ENCODE measurements around the gene PLCB4.

PLCB4 gene

GRCh38 chr20:9329355-9330101, 260.6 kb downstream of the PLCB4 start:
- Histone ChIP-seq H2AFZ (ENCODE audit: low read depth, low read length) (no peak overlapping the region), H3K9ac (ENCODE audit: low read length) (no peak overlapping the region), H4K91ac (ENCODE audit: low read length) (no peak overlapping the region), H3K4ac (ENCODE audit: low read depth in 1 of 2, low read length in 2 of 2) (no peak overlapping the region), H3K36me3 (ENCODE audit: control insufficient read depth in 1 of 2, insufficient read depth in 2 of 2, low read depth in 1 of 2, low read length in 2 of 2) (peaks cover 0 to 2% of the 10 kb centered on the region in 2 experiments), H3K18ac (ENCODE audit: low read depth in 1 of 2, low read length in 2 of 2) (no peak overlapping the region), H3K4me3 (ENCODE audit: insufficient read depth in 1 of 2, low read depth in 1 of 2, low read length in 2 of 2) (no peak overlapping the region), H3K27ac (ENCODE audit: low read length, poor library complexity, severe bottlenecking) (no peak overlapping the region), H2BK5ac (ENCODE audit: low read depth, low read length, poor library complexity, severe bottlenecking) (no peak overlapping the region), H2AK5ac (ENCODE audit: low read length, severe bottlenecking) (no peak overlapping the region), H2BK15ac (ENCODE audit: low read depth, poor library complexity, severe bottlenecking) (no peak overlapping the region), H3K9me3 (ENCODE audit: control insufficient read depth, low read length) (no peaks in the 10 kb centered on the region), H4K8ac (ENCODE audit: low read length) (no peak overlapping the region), H3K23ac (ENCODE audit: low read length in 2 of 2) (no peak overlapping the region), H2BK12ac (ENCODE audit: low read length in 2 of 2) (no peak overlapping the region), H3K4me2 (ENCODE audit: low read length, poor library complexity, severe bottlenecking) (no peak overlapping the region), H3K4me1 (ENCODE audit: control insufficient read depth, insufficient read depth, low read depth, low read length) (peaks cover 6% of the 10 kb centered on the region), H3K27me3 (ENCODE audit: control insufficient read depth in 1 of 2, insufficient read depth in 1 of 2, low read length in 2 of 2) (no peaks in the 10 kb centered on the region), H2BK120ac (ENCODE audit: low read depth, low read length) (no peak overlapping the region), H3K14ac (ENCODE audit: low read length in 2 of 2) (no peak overlapping the region), H3K79me1 (replicated peaks; ENCODE audit: low read length, poor library complexity, severe bottlenecking) (peaks cover 26% of the 10 kb centered on the region)
- 74% methylated on average over 4 of the region's 4 CpGs for WGBS
- DNase-seq, result no peak

GRCh38 chr20:9330151-9330550, 261.3 kb downstream of the PLCB4 start:
- Histone ChIP-seq H3K23ac (ENCODE audit: low read length in 2 of 2) (no peak overlapping the region), H3K27me3 (ENCODE audit: control insufficient read depth in 1 of 2, insufficient read depth in 1 of 2, low read length in 2 of 2) (no peaks in the 10 kb centered on the region), H3K4me3 (ENCODE audit: insufficient read depth in 1 of 2, low read depth in 1 of 2, low read length in 2 of 2) (no peak overlapping the region), H3K14ac (ENCODE audit: low read length in 2 of 2) (no peak overlapping the region), H3K9me3 (ENCODE audit: control insufficient read depth, low read length) (no peaks in the 10 kb centered on the region), H3K79me1 (replicated peaks; ENCODE audit: low read length, poor library complexity, severe bottlenecking) (peaks cover 28% of the 10 kb centered on the region), H3K9ac (ENCODE audit: low read length) (no peak overlapping the region), H2BK15ac (ENCODE audit: low read depth, poor library complexity, severe bottlenecking) (no peak overlapping the region), H3K18ac (ENCODE audit: low read depth in 1 of 2, low read length in 2 of 2) (no peak overlapping the region), H3K4me1 (ENCODE audit: control insufficient read depth, insufficient read depth, low read depth, low read length) (peaks cover 6% of the 10 kb centered on the region), H3K27ac (ENCODE audit: low read length, poor library complexity, severe bottlenecking) (peak overlapping the region; percentile 19), H3K4me2 (ENCODE audit: low read length, poor library complexity, severe bottlenecking) (no peak overlapping the region), H2AFZ (ENCODE audit: low read depth, low read length) (no peak overlapping the region), H4K91ac (ENCODE audit: low read length) (no peak overlapping the region), H2BK12ac (ENCODE audit: low read length in 2 of 2) (no peak overlapping the region), H2BK120ac (ENCODE audit: low read depth, low read length) (no peak overlapping the region), H2BK5ac (ENCODE audit: low read depth, low read length, poor library complexity, severe bottlenecking) (no peak overlapping the region), H2AK5ac (ENCODE audit: low read length, severe bottlenecking) (no peak overlapping the region), H3K4ac (ENCODE audit: low read depth in 1 of 2, low read length in 2 of 2) (no peak overlapping the region), H4K8ac (ENCODE audit: low read length) (no peak overlapping the region), H3K36me3 (ENCODE audit: control insufficient read depth in 1 of 2, insufficient read depth in 2 of 2, low read depth in 1 of 2, low read length in 2 of 2) (peaks cover 0 to 2% of the 10 kb centered on the region in 2 experiments)
- 98% methylated on average over 3 of the region's 4 CpGs for WGBS
- no peak for DNase-seq

- H3K9ac ChIP-seq (ENCODE audit: low read length), result no peak overlapping the region
- H2BK15ac ChIP-seq (ENCODE audit: low read depth, poor library complexity, severe bottlenecking), result no peak overlapping the region
- H2AFZ ChIP-seq (ENCODE audit: low read depth, low read length), result no peak overlapping the region
- H3K79me1 ChIP-seq (replicated peaks; ENCODE audit: low read length, poor library complexity, severe bottlenecking), result peaks cover 24% of the 10 kb centered on the region
- WGBS, result 100% methylated on average over 2 of the region's 2 CpGs
- no peak overlapping the region for H3K4me3 ChIP-seq (ENCODE audit: insufficient read depth in 1 of 2, low read depth in 1 of 2, low read length in 2 of 2)
- H2AK5ac ChIP-seq (ENCODE audit: low read length, severe bottlenecking), result peak overlapping the region; percentile 80
- no peak for DNase-seq
- peak overlapping the region in 1 of 2 experiments; percentile 43 for H3K18ac ChIP-seq (ENCODE audit: low read depth in 1 of 2, low read length in 2 of 2)
- H3K27me3 ChIP-seq (ENCODE audit: control insufficient read depth in 1 of 2, insufficient read depth in 1 of 2, low read length in 2 of 2), result no peaks in the 10 kb centered on the region
- H2BK120ac ChIP-seq (ENCODE audit: low read depth, low read length), result no peak overlapping the region
- H3K14ac ChIP-seq (ENCODE audit: low read length in 2 of 2), result no peak overlapping the region
- H3K36me3 ChIP-seq (ENCODE audit: control insufficient read depth in 1 of 2, insufficient read depth in 2 of 2, low read depth in 1 of 2, low read length in 2 of 2), result no peaks in the 10 kb centered on the region
- no peak overlapping the region for H3K23ac ChIP-seq (ENCODE audit: low read length in 2 of 2)
- H2BK12ac ChIP-seq (ENCODE audit: low read length in 2 of 2), result no peak overlapping the region
- peaks cover 8% of the 10 kb centered on the region for H3K4me1 ChIP-seq (ENCODE audit: control insufficient read depth, insufficient read depth, low read depth, low read length)
- no peak overlapping the region for H2BK5ac ChIP-seq (ENCODE audit: low read depth, low read length, poor library complexity, severe bottlenecking)
- no peak overlapping the region for H3K4ac ChIP-seq (ENCODE audit: low read depth in 1 of 2, low read length in 2 of 2)
- no peaks in the 10 kb centered on the region for H3K9me3 ChIP-seq (ENCODE audit: control insufficient read depth, low read length)
- no peak overlapping the region for H4K8ac ChIP-seq (ENCODE audit: low read length)
- H3K4me2 ChIP-seq (ENCODE audit: low read length, poor library complexity, severe bottlenecking), result peak overlapping the region; percentile 24
- H4K91ac ChIP-seq (ENCODE audit: low read length), result no peak overlapping the region
- H3K27ac ChIP-seq (ENCODE audit: low read length, poor library complexity, severe bottlenecking), result peak overlapping the region; percentile 85
Observed at GRCh38 chr20:9331707-9332435, 263.0 kb downstream of the PLCB4 start.

- no peak overlapping the region for H3K4ac ChIP-seq (ENCODE audit: low read depth in 1 of 2, low read length in 2 of 2)
- no peak overlapping the region for H3K18ac ChIP-seq (ENCODE audit: low read depth in 1 of 2, low read length in 2 of 2)
- no peak overlapping the region for H2AFZ ChIP-seq (ENCODE audit: low read depth, low read length)
- no peak overlapping the region for H3K14ac ChIP-seq (ENCODE audit: low read length in 2 of 2)
- no peak overlapping the region for H2BK12ac ChIP-seq (ENCODE audit: low read length in 2 of 2)
- H2BK5ac ChIP-seq (ENCODE audit: low read depth, low read length, poor library complexity, severe bottlenecking), result no peak overlapping the region
- no peak for DNase-seq
- no peak overlapping the region for H3K23ac ChIP-seq (ENCODE audit: low read length in 2 of 2)
- H4K8ac ChIP-seq (ENCODE audit: low read length), result no peak overlapping the region
- peaks cover 8% of the 10 kb centered on the region for H3K4me1 ChIP-seq (ENCODE audit: control insufficient read depth, insufficient read depth, low read depth, low read length)
- peak overlapping the region; percentile 85 for H3K27ac ChIP-seq (ENCODE audit: low read length, poor library complexity, severe bottlenecking)
- no peak overlapping the region for H4K91ac ChIP-seq (ENCODE audit: low read length)
- no peaks in the 10 kb centered on the region for H3K9me3 ChIP-seq (ENCODE audit: control insufficient read depth, low read length)
- no peaks in the 10 kb centered on the region for H3K36me3 ChIP-seq (ENCODE audit: control insufficient read depth in 1 of 2, insufficient read depth in 2 of 2, low read depth in 1 of 2, low read length in 2 of 2)
- H2BK120ac ChIP-seq (ENCODE audit: low read depth, low read length), result no peak overlapping the region
- H3K4me2 ChIP-seq (ENCODE audit: low read length, poor library complexity, severe bottlenecking), result no peak overlapping the region
- no peaks in the 10 kb centered on the region for H3K27me3 ChIP-seq (ENCODE audit: control insufficient read depth in 1 of 2, insufficient read depth in 1 of 2, low read length in 2 of 2)
- no peak overlapping the region for H3K9ac ChIP-seq (ENCODE audit: low read length)
- peaks cover 24% of the 10 kb centered on the region for H3K79me1 ChIP-seq (replicated peaks; ENCODE audit: low read length, poor library complexity, severe bottlenecking)
- no peak overlapping the region for H3K4me3 ChIP-seq (ENCODE audit: insufficient read depth in 1 of 2, low read depth in 1 of 2, low read length in 2 of 2)
- H2AK5ac ChIP-seq (ENCODE audit: low read length, severe bottlenecking), result no peak overlapping the region
- no peak overlapping the region for H2BK15ac ChIP-seq (ENCODE audit: low read depth, poor library complexity, severe bottlenecking)
- 51% methylated on average over 3 of the region's 3 CpGs for WGBS
Observed at GRCh38 chr20:9332791-9333479, 264.0 kb downstream of the PLCB4 start.
